PFSK-1 (cell line): Measurements from ENCODE around the gene GALNT14.

ENCODE experiments used
- FOXP2 ChIP-seq: optimal IDR thresholded peaks from 2 replicates; pipeline ENCODE3; 2011; ENCODE audit warnings: borderline replicate concordance, control low read depth, inconsistent platforms; ENCODE audit not compliant: insufficient read depth; ENCODE audit errors: extremely low read length, extremely low read depth
- POLR2AphosphoS5 ChIP-seq: IDR thresholded peaks from 2 replicates; pipeline ENCODE4 v1.6.1; 2012; ENCODE audit warnings: low read depth, mild to moderate bottlenecking, control low read depth, low read length, moderate library complexity
- REST ChIP-seq, 2 experiments: IDR thresholded peaks; 2 replicates each; pipeline versions ENCODE4 v1.6.1 to v1.8.0; 2011 to 2012; ENCODE audit warnings: low read depth in 2 of 2, low read length in 2 of 2, control low read depth in 1 of 2, inconsistent platforms in 1 of 2, mild to moderate bottlenecking in 1 of 2, moderate library complexity in 1 of 2; ENCODE audit not compliant: insufficient read depth in 1 of 2
- SIN3A ChIP-seq: IDR thresholded peaks from 2 replicates; pipeline ENCODE4 v1.6.1; 2012; ENCODE audit warnings: mild to moderate bottlenecking, low read length, moderate library complexity, borderline replicate concordance; ENCODE audit not compliant: insufficient read depth
- TAF1 ChIP-seq: IDR thresholded peaks from 2 replicates; pipeline ENCODE4 v1.6.1; 2012; ENCODE audit warnings: low read length, control low read depth, borderline replicate concordance; ENCODE audit not compliant: insufficient read depth

GRCh38 chr2:31051258-31052140, 86.7 kb downstream of the GALNT14 start:
- TF ChIP-seq POLR2AphosphoS5 (no peak), REST (IDR thresholded peaks at IDR 0.05; ENCODE audit: insufficient read depth in 1 of 2, low read depth in 2 of 2, low read length in 2 of 2) (no peak), TAF1 (no peak), SIN3A (no peak), FOXP2 (no peak)
